Measurements from ENCODE around the gene LEPR.
"Not testable (repeated sequence)": the region's sequence is repeated elsewhere in the genome, so short reads cannot be mapped to it uniquely, and the experiment has no call there.

The LEPR gene

DNA sequence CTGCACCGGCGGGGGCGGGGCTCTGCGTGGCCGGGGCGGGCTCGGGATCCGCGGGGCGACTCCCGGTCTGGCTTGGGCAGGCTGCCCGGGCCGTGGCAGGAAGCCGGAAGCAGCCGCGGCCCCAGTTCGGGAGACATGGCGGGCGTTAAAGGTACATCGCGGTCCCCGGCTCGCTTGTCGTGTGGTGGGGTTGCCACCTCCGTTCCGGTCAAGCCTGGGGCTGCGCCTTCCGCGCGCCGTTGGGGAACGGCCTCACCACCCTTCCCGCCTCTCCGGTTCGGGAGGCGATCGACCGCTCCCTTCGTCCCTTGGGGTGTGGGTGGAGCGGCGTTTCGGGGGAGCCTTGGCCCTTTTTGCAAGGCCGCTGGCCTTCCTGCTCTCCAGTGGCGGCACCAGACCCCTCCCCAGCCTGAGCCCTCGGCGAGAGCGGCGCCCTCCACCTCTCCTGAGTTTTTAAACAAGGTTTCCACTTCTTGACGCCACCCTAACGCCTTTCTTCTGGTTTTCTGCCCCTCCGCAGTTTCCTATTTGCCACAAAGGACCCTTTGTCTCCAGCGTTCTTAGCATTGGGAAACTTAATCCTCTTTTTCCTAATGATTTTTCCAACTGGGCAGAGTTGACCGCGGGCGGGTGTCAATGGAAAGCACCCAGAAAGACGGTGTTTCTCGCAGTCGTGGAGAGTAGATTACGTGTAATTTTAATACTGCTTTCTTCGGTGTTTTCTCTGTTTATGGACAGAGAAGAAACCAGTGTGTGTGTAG is at the start of gene LEPR, which contains the start of gene LEPROT:
TSS of gene LEPR (plus strand) at position 79 of the 761 bp plus-strand sequence. CDS start 144,898 bp downstream, outside the sequence.
TSS of gene LEPROT (plus strand) at position 79 of the 761 bp plus-strand sequence. CDS start at position 136, 57 bp downstream.
- DNase-seq = peak; percentile 66

GRCh38 chr1:65371544-65371943 is 48.9 kb upstream of the LEPR start:
- DNase-seq = no peak

- DNase-seq = no peak
These were observed 47.9 kb upstream of the LEPR start for GRCh38 chr1:65372557-65372956.

DNA sequence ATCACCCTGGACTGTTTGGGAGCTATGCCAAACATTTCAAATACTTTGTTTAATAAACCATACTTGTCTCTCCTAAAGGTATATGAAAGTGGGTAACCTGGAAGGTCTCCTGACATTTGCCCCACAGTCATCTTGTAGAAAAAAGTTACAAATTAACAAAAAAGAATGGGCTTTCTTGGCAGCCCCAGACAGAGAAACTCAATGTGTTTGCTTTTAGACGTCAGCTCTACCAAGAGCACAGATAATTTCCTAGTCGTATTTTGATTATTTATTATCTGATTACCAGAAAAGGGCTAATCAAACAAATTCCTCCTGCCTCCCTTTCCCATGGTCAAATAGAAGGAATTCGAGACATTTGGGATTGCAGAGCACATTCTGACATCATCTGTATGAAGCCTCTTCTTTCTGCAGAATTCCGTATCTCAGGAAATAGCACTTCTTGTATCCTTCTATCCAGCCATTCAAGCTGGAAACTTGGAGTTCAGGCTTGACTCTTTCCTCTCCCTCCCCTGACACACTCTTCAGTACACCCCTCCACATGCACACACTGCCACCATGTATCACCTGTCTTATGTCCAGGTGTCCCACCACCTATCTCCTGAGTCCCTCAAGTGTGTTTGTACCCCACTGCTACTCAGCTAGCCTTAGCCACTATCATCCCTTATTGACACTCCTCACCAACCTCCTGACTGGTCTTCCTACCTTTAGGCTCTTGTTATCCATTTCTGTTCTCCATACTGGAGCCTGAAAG is 42.8 kb upstream of the LEPR start:
- no peak for DNase-seq

- DNase-seq = no peak
These were observed 42.1 kb upstream of the LEPR start for GRCh38 chr1:65378247-65378946.

- not testable (repeated sequence) for DNase-seq
These were observed 36.0 kb upstream of the LEPR start for GRCh38 chr1:65384426-65384825.

- DNase-seq = no peak
These were observed 34.0 kb upstream of the LEPR start for GRCh38 chr1:65386439-65386838.

DNA sequence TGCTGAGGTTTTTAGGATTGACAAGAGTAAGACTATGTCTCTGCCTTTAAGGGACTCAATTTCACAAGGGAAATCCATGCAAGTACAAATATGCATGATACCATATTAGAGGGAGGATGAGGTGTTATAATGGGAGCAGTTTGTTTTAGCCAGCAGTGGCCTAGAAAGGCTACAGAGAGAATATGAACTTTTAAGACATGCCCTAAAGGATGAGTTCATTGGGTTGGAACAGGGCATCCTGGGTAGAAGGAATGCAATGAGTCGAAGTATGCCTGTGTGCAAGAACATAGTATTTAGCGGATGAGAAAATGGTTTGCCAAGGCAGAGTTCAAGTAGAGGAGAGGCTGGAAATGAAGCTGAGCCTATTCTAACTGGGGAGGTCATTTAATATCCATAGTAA is 32.6 kb upstream of the LEPR start:
- DNase-seq = no peak

GRCh38 chr1:65388908-65389695 is 31.4 kb upstream of the LEPR start:
- DNase-seq = no peak

- DNase-seq = no peak
These were observed 28.0 kb upstream of the LEPR start for GRCh38 chr1:65392497-65392896.

GRCh38 chr1:65393347-65393746 is 27.1 kb upstream of the LEPR start:
- DNase-seq = no peak

DNA sequence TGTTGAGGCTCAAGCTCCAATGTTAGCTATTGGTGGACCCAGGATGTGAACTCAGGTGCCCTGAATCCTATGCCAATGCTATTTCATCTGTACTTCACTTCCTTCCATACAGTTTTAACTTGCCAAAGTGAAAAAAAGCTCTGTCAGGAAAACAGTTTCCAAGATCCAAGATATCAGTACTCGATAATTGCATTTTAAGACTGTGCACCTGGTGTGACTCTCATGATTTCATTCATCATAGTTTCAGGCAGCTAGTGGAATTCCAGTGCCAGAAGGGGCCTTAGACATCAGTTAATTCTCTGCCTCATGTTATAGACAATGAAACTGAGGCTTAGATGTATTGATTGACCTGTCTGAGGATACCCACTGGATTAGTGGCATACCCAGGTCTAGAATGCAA is 26.5 kb upstream of the LEPR start:
- no peak for DNase-seq

- DNase-seq = no peak
These were observed 24.4 kb upstream of the LEPR start for GRCh38 chr1:65395887-65396612.

- DNase-seq = no peak
These were observed 22.4 kb upstream of the LEPR start for GRCh38 chr1:65398083-65398482.

DNA sequence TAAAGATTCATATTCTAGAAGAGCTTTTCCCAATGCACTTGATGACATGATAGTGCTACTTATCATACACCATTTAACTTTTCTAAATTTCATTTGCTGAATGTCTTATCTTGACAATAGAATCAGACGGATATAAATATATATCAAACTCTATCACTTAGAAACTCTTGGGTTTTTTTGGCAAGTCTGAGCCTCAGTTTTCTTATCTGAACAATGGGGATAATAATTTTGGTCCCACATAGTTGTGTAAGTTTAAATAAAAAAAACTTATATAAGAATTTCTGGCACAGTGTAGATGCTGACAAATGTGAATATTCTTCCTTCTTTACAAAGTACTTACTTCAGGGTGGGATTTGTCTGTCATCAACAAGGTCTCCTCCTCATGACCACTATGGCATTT is 21.5 kb upstream of the LEPR start:
- no peak for DNase-seq

GRCh38 chr1:65401612-65402011 is 18.9 kb upstream of the LEPR start:
- DNase-seq = no peak

DNA sequence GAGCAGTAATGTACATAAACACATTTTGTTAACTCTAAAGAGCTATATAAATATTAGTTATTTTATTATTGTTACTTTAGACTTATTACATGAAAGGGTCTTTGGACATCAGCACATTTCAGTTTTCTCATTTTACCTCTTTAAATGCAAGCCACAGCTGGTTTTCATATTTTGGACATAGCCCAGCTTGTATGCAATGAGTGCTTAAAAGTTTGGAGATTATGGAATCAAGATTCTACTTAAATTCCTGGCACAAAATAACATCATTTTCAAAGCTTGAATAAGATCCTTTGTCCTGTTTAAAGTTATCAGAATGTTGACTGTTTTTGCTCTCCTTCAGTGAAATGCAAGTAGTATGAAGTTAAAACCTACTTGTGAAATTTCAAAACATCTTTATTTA is 15.5 kb upstream of the LEPR start:
- DNase-seq = no peak

DNA sequence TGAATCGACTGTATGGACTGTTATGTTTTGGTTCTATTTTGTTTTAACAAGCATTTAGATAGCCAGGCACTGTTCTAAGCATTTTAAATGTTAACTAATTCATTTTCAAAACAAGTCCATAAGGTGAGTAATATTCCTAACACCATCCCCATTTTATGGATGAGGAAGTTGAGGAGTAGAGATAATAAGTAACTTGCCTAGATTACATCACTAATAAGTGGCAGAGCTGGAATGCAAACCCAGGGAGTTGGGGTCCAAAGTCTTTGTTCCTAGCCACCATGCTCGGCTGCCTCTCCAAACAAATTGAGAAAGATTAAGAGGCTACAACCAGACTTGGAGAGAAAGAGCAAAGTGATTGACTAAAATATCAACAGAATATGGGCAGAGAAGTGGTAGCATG is 12.6 kb upstream of the LEPR start:
- no peak for DNase-seq

GRCh38 chr1:65409314-65409713 is 11.2 kb upstream of the LEPR start:
- DNase-seq = no peak

DNA sequence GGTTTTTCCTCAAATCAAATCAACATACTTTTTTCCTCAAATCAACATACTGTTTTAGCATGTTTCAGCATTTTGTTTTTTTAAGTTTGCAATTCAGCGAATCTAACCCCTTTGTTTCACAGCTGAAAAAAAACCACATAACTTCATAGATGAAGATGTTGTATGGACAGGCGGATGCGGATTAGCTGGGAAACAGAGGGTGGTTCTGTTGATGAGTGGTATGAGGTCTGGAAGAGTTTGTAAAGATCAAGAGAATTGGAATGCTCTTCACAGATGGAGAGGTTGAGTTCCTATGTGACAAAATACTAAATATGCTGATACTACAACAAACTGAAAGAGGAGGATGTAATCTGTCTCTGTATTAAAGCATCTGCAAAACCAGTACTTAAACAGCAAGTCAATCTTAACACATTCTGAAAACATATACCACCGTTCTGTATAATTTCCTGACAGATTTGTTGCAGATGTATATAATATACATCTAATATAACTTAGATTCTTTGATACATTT is 10.6 kb upstream of the LEPR start:
- no peak for DNase-seq

GRCh38 chr1:65412256-65412983 is 8.0 kb upstream of the LEPR start:
- no peak for DNase-seq
